ENCODE measurements around the gene KIF22.

Gene KIF22

DNA sequence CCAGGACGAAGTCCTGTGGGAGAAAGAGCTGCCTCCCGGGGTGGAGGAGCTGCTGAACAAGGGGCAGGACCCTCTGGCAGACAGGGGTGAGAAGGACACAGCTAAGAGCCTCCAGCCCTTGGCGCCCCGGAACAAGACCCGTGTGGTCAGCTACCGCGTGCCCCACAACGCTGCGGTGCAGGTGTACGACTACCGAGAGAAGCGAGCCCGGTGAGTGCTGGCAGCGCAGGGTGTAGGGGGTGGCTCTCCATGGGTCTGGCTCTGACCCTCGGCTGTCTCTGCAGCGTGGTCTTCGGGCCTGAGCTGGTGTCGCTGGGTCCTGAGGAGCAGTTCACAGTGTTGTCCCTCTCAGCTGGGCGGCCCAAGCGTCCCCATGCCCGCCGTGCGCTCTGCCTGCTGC is 51.1 kb downstream of the KIF22 start:
- no peak for DNase-seq (ENCODE audit: low read depth)

DNA sequence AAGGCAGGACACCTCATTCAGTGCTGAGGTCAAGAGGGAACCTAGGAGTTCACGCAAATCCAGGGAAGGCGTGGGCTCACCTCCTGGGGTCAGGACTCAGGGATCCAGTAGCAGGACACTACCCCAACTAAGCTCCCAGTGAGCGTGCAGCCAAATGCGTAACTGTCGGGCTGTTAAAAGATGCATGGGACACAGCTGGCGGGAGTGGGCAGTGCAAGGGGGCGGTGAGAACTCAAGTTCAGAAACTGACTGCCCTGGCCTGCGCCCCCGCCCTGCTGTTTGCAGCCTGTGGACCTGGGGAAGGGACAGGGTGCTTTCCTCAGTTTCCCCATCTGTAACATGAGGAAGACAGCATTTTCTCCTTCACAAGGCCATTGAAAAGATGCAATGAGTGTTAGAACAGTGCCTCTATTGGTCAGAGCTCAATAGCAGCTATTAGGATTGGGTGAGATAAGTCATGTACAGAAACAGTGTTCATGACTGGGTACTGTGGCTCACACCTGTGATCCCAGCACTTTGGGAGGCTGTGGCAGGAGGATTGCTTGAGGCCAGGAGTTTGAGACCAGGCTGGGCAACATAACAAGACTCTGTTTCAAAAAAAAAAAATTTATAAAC is 52.3 kb downstream of the KIF22 start:
- DNase-seq (ENCODE audit: low read depth): no peak

DNA sequence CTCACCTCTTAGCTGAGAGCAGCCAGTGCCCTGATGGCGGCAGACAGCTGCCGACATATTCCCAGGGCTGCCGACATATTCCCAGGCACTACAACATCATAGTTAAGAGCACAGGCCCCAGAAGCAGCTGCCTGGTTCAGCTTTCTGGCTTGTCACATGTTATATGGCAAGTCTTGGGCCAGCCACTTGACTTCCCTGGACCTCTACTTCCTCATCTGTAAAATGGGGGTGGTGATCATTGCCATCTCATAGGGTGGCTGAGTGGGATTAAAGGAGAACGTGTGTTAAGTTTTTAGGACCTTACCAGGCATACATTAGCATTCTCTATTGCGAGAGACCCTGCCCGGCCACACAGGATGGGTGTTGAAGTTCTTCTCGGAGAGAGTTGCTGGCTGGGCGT is 53.4 kb downstream of the KIF22 start:
- no peak for DNase-seq (ENCODE audit: low read depth)

DNA sequence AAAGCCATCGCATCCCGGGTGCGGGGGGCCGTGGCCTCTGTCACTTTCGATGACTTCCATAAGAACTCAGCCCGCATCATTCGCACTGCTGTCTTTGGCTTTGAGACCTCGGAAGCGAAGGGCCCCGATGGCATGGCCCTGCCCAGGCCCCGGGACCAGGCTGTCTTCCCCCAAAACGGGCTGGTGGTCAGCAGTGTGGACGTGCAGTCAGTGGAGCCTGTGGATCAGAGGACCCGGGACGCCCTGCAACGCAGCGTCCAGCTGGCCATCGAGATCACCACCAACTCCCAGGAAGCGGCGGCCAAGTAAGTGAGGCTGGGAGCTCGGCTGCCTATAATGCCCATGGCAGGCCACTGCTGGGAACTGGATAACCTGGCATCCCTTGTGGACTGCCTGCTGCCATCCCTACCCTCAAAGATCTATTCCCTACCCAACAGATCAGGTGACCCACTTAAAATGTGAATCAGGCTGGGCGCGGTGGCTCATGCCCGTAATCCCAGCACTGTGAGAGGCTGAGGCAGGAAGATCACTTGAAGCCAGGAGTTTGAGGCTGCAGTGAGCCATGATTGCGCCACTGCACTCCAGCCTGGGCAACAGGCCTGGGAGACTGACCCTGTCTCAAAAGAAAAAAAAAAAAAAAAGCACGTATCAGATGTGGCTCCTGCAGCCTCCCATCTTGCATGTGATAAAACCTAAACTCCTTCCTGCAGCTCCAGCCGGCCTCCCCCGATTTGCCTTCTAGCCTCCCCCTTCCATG is 54.2 kb downstream of the KIF22 start:
- no peak for DNase-seq (ENCODE audit: low read depth)

DNA sequence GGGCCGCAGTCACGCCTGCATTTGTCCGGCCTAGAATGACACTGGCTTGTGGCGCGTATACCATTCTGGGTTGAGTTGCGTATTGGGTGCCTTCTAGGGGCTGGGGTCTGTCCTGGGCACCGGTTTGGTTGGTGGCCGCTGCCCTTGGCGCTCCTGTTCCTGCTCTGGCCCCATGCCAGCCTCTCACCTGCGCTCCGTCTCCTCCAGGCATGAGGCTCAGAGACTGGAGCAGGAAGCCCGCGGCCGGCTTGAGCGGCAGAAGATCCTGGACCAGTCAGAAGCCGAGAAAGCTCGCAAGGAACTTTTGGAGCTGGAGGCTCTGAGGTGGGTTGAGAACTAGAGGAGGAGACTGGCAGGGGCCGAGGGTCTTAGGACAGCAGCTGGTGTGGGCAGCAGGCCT is 55.1 kb downstream of the KIF22 start:
- DNase-seq (ENCODE audit: low read depth): no peak

DNA sequence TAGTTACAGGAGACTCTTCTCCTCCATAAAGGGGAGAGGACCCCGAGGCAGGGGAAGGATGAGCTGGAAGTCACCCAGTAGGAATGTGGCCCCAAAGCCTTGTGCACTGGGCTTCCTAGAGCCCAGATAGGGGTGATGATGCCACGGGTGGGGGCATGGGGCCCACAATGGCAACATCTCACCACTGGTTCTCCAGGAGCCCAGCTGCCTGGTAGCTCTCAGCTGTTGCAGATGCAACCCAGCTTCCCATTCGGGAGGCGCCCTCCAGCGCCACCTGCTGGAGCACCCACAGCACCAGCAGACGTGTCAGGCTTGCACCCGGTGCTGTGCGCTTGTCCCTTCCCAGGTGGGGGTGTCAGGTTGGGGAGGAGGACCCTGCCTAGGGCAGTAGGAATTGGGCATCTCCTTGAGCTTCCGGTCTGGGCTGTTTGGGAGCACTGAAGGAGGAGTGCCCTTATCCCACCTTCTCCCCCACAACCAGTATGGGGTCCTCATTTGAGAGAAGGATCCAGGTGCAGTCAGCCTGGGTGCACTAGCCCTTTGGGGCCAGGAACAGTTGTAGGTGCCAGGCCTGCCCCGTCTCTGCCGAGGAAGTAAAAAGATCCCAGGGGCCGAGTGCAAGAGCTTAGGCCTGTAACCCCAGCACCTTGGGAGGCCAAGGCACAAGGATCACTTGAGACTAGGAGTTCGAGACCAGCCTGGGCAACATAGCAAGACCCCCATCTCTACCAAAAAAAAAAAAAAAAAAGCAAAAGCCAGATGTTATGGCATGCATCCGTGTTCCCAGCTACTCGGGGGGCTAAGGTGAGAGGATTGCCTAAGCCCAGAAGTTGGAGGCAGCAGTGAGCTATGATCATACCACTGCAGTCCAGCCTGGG is 58.1 kb downstream of the KIF22 start:
- DNase-seq (ENCODE audit: low read depth): no peak

DNA sequence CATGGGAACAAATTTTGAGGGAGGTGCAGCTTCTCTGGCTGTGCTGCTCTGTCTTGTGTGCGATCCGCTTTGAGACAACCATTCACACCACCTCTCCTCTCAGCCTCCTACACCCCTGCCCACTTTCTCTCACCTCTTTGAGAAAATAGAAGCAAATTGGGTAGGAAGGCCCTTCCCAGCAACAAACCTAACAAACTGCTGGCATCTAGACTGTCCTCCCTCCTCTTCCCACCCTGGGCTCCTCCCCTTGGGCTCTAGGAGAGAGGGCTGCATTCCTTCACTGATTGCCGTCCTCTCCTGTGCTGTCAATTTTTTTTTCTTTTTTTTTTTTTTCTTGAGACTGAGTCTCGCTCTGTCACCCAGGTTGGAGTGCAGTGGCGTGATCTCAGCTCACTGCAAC is 59.0 kb downstream of the KIF22 start:
- DNase-seq (ENCODE audit: low read depth): no peak

DNA sequence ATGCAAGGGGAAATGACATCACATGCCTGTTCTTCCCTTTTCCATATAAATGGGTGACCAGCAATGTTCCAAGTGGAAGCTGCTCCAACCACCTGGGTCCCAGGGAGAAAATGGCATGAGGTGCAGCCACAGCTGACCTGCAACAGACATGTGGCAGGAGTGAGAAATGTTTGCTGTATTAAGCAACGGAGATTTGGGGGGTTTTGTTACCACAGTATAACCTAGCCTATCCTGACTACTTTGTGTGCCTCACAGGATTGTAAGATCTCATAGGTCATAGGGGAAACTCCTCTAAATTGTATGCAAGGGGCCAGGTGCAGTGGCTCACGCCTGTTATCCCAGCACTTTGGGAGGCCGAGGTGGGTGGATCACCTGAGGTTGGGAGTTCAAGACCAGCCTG is 60.4 kb downstream of the KIF22 start:
- no peak for DNase-seq (ENCODE audit: low read depth)

DNA sequence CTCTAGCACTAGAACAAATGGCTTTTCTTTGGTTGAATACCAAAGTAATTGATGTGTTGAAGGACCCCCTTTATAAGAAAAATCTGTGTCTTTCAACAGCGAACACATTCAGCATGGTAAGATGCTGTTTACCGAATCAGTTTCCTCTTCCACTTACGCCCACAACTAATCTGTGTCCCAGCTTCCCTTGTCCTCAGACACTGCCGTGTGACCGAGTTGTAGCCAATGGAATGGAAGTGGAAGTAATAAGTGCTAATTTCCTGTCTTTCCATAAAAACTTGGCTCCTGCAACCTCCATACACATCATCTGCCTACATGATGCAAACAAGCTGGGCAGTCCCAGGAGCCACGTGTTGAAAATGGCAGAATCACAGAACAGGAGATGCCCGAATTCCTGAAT is 62.1 kb downstream of the KIF22 start:
- no peak for DNase-seq (ENCODE audit: low read depth)

DNA sequence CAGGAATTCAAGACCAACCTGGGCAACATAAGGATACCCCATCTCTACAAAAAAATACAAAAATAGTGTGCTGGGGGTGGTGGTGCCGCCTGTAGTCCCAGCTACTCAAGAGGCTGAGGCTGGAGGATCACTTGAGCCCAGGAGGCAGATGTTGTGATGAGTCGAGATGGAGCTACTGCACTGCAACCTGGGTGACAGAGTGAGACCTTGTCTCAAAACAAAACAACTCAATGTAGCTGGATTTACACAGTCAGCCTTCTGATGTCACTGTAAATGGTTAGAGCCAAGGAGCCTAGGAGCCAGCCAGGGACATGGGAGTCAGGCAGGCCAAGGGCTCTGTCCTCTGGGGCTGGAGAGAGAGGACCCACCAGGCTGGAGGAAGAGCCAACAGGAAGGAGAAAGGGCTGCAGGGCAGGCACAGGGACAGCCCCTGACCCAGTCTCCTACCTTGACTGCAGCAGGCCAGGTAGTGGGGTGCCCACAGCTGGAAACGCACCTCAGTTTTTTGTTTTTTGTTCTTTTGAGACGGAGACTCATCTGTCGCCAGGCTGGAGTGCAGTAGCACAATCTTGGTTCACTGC is 64.1 kb downstream of the KIF22 start:
- no peak for DNase-seq (ENCODE audit: low read depth)
